GM18907 (cell line): ENCODE results near the gene MDM4.

ENCODE experiments used
- ATAC-seq: cut with Tn5 transposase; IDR thresholded peaks from one replicate; pipeline ENCODE4 v1.9.1; 2021; ENCODE audit warnings: mild to moderate bottlenecking, moderate library complexity; ENCODE audit not compliant: unreplicated experiment

Gene MDM4

DNA sequence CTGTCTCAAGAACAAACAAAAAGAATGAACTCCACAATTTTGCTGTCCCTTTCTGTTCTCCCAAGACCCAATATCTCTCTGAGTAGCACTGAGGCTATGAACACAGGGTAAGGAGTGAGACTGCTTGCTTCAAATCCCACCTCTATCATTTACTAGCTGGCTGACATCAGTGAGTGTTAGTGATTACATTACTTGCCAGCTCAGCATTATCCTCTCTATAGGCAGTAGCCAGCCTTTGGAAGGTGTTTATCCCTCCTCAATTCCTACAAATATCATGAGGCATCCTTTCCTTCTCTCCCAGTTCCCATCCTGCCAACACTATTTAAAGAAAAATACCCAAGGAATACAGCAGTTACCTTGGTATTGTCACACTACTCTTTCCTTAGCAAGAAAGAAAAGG, 24.6 kb upstream of the MDM4 start:
- no peak for ATAC-seq

DNA sequence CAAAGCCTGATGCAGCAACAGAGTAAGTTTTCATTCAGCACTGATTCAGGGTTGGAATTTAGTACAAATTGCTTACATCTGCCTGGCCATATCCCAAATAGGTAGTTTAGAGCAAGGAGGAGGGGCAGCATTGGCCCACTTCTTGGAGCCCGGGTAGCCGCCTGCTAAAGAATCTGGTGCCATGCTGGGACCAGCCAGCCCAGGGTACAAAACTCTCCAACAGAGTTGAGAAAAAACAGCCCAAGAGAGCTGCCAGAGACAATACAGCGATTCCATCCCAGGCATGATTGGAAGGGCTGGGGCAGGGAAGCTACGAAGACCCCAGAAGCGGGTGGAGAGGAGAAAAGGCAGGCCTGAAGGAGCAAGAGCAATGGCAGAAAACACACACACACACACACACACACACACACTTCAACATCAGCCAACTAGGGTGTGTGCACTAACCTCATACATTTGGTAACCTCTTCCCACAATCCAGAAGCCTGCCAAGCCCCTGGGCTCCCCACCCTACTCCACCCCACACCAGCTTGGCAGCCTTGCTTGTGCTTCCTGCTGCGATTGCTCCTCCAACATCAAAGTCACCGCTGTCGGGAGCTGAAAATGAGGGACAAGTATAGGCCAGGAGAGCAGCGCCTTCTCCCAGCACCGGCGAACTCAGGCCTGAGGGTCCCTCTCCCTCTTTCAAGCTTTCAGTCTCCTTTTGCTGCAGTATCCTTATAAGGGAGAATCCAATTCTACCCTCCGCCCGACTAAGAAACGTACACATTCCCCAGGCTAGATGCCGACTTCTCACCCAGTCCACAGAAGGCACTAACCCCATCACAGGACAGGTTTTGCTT, 22.8 kb upstream of the MDM4 start:
- ATAC-seq = no peak

DNA sequence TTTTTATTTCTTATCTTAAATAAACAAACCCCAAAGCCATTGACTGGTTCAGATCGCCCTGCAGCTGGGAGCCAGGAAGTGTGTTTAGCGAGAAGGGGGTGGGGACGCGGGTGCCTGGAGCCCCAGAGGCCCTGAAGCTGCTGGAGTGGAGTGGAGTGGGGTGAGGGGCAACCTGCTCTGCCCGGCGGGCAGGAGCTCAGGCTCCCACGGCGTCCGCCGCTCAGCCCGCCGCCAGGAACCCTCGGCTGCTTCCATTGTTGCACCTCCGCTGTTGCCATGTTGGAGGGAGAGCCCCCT, 22.3 kb upstream of the MDM4 start:
- ATAC-seq = peak; percentile 41

DNA sequence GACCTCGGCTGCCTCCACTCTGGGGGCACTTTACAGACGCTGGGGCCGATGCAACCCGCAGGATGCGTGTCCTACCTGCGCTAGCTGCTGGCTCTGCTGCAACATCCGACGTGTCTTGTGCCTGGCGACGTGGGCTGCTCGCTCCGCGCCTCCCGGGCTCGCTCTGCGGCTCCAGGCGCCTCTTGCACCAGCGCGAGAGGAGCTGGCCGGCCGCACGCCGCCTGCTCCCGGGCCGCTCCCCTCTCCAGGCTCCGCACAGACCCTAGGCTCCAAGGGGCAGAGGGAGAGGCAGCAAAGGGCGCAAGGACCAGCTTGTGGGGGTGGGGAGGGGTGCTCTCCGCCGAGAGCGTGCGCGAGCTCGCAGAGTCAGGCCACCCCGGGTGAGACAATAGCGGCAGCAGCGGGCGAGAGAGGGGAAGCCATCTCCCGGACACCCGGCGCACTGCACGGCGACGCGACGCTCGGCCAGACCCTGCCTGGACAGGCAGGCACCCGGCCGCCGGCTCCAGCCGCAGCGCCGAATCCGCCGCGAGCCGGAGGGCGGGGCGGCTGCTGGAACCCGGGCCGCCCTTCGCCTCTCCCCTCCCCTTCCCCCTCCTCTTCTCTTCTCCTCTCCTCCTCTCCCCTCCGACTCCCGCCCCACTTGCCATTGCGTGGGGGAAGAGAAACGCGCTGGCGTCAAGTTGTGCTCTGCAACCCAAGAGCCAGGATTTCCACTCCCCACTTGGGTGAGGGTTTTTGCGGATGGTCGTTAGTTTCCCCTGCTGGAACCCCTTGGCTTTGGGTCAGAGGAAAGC, 21.7 kb upstream of the MDM4 start, which contains the start of gene PIK3C2B:
PIK3C2B (minus strand) TSS at position 525 of the 797 bp plus-strand sequence. CDS start 25,003 bp downstream, outside the sequence.
- peak; percentile 83 for ATAC-seq

DNA sequence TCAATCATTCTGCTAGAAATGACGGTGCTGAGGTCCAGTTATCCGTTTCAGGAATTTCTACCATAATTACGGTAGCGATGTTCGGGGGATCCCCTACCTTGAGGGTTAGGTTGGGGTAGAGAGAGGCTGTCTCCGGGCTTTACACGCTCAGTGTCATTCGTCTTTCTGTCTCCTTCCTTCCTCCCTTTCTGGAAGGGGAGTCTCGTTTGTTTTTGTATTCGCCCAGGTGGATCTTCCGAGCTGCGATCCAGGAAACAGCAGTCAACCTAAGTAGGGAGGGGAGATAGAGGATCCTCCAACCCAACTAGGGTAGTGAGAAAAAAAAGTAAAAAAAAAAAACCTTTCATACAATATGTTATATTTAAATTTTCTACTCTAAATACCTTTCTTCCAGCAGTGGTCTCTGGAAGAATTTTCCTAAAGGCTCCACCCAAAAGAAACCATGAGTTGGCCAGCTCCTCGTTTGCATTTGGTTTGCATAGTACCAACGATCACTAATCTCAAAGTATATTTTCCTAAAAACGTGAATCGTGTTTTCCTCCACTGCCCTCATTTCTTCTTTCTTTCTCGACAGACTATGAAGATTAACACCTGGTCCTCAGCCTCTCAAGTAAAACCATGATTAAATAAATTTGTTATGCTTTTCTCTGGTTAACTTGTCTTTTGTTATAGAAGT, 21.0 kb upstream of the MDM4 start:
- ATAC-seq = peak; percentile 35

DNA sequence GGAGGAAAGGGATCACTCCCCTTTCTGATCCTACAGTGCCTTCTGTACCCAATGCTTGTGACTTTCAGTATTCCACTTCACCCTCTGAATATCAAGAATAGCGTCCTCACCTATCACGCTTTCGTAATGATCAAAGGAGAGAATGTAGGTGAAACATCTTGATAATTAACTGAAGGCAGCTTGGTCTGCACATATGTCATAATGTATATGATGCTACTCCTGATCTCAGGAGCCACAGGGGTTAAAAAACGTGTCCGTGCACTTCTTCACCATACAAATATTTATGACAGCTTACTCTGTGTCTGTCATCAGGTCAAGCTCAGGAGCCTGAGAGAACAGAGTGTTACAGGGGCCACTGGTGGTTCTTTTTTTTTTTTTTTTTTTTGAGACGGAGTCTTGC, 20.4 kb upstream of the MDM4 start:
- no peak for ATAC-seq

DNA sequence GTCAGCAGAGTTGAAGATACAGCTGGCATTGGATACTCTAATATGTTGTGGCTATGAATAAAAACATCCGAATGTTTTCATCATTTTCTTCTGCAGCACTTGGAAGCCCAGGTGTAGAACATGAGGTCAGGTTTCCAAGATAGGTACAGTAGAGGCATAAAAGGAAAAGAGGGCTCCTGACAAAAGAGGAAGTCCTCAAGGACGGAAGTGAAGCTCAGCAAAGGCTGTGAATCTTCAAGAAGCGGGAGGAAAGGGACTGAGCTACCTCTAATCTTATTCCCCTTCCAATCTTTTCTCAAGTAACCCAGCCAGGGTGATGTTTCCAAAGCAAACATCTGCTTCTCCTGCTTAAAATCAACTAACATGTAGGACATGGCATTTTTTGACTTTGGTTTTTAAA, 17.2 kb upstream of the MDM4 start:
- no peak for ATAC-seq

DNA sequence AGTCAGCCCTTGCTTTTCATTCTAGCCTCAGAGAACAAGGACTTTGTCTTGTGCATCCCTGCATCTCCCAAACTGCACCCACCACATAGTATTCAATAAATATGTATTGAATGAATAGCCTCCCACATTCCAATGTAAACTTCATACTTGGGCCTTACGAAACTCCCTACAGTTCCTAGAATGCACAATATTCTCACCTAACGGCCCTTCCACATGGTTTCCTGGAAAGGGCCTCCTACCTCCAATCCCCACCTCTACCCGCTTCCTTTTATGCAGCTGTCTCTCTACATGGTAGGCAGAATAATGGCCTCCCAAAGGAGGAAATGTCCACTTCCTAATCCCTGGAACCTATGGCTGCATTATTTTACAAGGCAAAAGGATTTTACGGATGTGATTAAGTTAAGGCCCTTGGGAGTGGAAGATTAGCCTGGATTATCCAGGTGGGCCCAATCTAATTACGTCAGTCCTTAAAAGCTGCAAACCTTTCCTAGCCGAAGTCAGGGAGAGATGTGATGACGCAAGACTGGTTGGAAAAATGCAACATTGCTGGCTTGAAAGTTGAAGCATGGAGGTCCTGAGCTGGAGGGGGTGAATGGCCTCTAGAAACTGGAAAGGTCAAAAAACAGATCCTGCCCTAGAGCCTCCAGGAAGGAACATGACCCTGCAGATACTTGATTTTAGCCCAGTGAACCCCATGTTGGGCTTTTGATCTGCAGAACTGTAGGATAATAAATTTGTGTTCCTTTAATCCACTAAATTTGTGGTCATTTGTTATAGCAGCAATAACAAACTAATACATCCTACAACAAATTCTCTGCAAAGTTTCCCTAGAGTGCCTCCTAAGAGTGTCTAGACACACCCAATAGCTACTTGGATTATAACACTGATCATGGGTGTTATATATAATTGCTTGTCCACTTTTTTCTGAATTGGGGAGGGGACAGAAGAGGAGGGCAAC, 16.4 kb upstream of the MDM4 start:
- no peak for ATAC-seq

DNA sequence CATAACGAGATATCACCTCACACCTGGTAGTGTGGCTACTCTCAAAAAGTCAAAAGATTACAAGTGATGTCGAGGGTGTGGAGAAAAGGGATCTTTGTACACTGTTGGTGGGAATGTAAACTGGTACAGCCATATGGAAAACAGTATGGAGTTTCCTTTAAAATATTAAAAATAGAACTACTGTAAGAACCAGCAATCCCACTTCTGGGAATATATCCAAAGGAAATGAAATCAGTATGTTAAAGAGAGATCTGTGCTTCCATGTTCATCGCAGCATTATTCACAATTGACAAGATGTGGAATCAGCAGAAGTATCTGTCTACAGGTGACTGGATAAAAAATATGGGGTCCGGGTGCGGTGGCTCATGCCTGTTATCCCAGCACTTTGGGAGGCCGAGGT, 14.0 kb upstream of the MDM4 start:
- ATAC-seq = no peak

DNA sequence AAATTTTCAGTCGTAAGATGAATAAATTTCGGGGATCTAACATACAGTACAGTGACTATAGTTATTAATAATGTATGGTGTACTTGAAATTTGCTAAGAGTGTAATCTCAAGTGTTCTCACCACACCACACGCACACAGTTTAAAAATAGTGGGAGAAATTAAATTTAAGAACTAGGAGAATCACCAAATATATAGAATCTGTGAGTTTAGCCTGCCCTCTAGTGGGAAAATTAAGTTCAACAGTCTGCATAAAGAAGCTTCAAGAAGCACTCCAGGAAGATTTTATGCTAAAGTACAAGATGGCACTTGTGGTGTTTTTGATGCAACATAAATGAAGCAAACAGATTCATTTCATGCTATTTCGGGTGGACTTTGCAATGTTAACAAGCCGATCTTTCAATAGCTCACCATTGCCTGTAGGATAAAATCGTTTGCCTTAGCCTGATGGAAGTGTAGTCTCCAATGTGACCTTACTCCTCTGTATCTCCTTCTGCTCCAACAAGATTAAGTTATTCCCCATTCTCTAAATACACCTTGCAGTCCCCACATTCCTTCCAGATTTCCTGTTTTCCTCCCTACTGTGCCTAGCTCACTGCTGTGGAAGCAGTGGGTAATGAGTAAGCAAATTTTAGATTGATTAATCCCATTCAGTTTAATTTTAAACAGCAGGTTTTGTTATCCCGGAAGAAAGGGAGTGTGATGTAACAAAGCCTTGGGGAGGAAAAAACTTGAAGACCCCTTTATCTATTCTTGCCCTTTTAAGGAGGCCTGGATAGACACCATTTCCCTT, 12.9 kb upstream of the MDM4 start:
- ATAC-seq = no peak

DNA sequence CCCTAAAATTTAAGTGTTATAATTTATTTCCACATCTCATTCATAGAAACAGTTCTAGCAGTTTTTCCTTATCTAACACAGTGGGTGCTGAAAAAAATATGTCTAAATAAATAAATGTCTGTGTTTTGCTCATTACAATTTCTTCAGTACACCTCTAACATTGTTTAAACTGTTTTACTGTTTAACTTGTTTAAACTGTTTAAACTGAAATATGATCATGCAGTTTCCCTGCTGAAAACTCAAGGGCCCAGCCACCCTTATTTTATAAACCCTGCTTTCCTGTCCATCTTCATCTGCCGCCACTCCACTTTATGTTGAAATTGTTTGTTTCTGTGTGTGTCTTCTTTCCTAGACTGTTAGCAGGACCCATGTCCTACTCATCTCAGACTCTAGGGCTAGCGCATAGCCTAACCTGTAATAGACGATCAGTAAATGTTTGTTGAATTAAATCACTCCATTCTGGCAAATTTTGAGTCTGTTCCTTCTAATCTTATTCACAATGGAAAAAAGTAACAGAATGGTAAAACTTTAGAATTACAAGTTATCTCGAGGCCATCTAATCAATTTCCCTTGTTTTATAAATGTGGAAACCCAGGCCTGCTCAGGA, 12.2 kb upstream of the MDM4 start:
- ATAC-seq = no peak

DNA sequence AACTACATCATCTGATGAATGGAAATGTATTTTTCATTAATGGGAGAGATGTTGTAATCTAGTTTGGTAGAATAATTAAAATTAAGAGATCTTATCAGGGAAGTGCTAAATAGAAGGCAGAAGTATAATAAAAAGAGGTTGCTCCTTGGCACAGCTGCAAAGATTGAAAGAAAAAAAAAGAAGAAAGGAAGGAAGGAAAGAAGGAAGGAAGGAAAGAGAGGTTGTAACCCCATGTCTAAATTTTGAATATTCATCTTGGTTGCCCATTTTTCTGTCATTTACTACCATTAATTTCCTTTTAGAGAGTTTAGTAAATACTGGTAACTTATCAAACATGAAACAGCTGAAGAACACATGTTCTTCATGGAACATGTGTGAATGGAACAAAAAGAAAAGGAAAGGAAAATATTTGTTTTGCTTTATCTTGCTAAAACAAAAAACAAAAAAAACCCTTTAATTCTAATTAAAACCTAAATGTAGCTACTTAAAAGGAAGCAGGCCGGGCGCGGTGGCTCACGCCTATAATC, 10.5 kb upstream of the MDM4 start:
- ATAC-seq = no peak

DNA sequence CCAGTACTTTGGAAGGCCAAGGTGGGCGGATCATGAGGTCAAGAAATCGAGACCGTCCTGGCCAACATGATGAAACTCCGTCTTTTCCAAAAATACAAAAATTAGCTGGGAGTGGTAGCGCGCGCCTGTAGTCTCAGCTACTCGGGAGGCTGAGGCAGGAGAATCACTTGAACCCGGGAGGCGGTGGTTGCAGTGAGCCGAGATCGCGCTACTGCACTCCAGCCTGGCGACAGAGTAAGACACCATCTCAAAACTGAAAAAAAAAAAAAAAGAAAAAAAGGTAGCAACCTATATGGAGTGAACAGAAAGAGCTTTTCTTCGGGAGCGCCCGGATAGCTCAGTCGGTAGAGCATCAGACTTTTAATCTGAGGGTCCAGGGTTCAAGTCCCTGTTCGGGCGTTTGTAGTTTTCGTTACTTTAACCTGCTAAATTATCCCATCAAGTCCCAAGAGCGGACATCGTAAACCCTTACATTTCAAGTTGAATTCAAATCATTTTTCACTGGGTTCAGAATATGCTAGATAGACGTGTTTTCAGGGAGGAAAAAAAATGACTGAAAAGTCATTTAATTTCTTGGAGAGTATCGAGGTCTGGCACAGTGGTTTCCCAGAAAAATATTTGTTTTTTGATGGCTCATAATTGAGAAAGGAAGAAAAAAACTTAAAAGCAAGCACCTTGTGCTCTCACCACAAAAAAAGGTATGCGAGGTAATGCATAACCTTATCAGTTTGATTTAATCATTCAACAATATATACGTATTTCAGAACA, 9.8 kb upstream of the MDM4 start:
- ATAC-seq = peak; percentile 70

DNA sequence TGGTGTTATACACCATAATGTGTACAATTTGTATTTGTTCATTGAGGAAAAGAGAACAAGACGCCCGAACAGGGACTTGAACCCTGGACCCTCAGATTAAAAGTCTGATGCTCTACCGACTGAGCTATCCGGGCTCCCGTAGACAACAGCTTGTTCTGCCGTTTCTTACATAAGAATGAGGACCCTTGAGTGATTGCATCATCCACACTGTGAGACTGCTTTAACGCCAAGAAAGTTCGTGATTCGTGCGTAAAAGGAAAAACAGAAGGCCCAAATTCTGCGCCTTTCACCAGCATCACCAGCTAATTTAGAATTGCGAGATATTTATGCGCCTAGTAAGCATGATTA, 9.3 kb upstream of the MDM4 start:
- peak; percentile 57 for ATAC-seq

DNA sequence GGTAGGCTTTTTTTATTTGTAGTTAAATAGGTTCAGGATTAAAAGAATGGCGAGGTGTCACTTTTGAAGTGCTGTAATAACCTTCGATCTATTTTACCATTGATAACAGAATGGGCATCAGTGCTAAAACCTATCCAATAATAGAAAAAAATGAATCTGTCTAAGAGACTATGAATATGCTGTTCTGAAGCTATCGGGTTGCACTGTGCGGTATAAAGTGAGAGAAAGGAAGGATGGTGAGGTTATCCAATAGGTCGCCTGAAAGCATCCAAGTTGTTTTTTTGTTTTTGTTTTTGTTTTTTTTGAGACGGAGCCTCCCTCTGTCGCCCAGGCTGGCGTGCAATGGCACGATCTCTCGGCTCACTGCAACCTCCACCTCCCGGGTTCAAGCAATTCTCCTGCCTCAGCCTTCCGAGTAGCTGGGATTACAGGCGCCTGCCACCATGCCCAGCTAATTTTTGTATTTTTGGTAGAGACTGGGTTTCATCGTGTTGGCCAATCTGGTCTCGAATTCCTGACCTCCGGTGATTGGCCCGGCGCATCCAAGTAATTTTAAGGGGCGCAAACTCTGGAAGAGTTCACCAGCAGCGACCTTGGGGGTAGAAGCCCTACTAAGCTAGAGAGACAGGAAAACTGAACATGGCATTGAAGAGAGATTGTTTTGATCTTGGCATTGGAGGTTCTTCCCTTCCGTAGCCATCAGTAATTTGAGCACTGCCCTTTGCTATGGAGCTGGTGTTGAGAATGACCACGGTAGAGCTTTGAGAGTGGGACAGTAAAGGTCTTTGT, 8.7 kb upstream of the MDM4 start:
- peak; percentile 9 for ATAC-seq

DNA sequence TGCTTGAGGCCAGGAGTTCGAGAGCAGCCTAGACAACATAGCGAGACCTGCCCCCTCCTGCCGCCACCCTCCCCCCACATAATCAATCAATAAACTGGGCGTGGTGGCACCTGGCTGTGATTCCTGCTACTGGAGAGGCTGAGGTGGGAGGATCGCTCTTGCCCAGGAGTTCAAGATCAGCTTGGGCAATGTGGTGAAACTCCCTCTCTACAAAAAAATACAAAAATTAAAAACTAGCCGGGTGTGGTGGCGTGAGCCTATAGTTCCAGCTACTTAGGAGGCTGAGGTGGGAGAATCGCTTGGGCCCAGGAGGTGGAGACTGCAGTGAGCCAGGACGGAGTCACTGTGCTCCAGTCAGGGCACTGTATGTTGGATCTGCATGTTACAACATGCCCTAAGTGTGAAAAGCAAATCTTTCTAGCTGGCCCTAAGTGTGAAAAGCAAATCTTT, 7.0 kb upstream of the MDM4 start:
- no peak for ATAC-seq

DNA sequence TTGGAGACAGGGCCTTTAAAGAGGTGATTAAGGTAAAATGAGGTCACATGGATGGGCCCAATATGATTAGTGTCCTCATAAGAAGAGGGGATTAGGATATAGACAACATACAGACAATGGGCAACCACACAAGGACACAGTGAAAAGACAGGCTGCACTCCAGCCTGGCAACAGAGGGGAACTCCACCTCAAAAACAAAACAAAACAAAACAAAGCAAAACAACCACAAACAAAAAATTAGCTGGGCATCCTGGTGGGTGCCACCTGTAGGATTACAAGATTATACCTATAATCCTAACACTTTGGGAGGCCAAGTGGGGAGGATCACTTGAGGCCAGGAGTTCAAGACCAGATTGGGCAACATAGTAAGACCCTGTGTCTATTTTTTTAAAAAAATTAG, 4.8 kb upstream of the MDM4 start:
- ATAC-seq = no peak
